NCI-H460 (cell line): ENCODE data around the gene ETS1. TPM values are rescaled to one million over a fixed set of nuclear protein-coding genes. Genes with fewer than 3 reads are reported as not detected.

Experiments used
- DNase-seq: peaks from one replicate; pipeline ENCODE4 v3.0.0-alpha.2; 2016; ENCODE audit warnings: low read depth; ENCODE audit errors: extremely low read depth
- total RNA-seq: library from RNA; depleted of rRNA; stranded (reverse); fragments of >200 nt; shearing (Covaris generic); gene quantifications from 2 replicates; pipeline ENCODE4 v1.2.3, GENCODE V29; 2014

ETS1 gene
- total RNA-seq, 1 experiment from 2014 or later: 17.9 TPM

DNA sequence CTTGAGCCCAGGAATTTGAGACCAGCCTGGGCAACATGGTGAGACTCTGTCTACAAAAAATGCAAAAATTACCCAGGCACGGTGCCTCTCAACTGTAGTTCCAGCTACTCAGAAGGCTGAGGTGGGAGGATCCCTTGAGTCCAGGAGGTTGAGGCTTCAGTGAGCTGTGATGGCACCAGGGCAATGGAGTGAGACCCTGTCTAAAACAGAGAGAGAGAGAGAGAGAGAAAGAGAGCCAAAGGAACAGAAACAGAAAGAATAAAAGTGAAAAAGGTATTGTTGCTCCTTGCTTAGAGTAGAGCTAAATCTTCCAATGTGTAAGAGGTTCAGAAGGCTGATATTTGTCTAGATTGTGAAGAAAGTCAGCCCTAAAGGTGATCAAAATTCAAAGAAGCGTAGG lies 8.9 kb upstream of the ETS1 start:
- no peak for DNase-seq

DNA sequence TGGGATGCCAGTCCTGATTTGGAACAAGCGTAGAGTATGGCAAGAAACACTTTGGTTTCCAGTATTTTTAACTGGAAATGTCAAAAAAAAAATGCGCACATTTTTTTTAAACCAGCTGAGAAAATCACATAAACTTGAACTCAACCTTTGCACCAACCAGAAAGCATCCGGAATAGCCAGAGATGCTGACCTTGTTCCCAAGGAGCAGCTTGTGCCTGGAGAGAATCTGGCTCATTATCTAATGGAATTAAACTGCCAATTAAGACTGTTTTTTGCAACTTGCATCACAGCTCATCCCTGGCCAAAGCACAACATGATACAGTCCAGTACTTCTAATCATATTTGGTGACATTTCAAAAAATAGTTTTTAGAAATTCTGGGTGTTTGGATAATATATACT lies 8.4 kb upstream of the ETS1 start:
- DNase-seq: no peak

DNA sequence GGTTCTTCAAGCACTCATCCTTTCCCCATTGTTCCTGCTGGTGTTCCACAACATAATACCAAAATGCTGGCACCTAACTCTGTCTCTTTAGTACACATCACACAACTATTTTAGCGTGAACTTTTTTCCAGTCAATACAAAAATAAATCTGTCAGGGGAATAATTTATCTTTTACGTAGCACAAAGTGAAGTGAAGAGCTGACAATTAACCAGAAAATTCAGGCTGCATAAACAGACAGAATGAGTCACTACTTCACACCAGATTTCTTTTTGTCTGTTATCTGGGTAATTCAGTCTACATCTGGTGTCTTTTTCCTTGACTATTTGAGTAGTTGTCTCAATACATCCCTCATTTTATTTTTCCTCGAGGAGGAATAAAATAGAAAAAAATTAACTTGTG lies 7.9 kb upstream of the ETS1 start:
- DNase-seq: no peak

DNA sequence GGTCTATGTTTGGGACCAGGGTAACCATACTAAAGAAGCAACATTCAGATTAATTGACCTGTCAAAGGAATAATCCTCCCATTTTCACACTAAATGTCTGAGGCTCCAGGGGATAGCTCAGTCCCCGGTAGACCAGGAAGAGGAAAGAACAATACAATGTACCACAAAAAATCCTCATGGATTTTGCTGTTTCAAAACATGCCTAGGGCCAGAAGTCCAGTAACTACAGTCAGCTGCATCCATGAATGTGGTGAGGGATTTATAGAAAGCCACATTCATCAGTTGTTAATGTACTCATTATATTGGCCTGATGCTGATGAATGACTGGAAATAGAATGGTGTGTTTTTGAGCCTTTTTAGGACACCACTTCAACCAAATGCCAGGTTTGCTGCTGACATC lies 6.9 kb upstream of the ETS1 start:
- DNase-seq: no peak

DNA sequence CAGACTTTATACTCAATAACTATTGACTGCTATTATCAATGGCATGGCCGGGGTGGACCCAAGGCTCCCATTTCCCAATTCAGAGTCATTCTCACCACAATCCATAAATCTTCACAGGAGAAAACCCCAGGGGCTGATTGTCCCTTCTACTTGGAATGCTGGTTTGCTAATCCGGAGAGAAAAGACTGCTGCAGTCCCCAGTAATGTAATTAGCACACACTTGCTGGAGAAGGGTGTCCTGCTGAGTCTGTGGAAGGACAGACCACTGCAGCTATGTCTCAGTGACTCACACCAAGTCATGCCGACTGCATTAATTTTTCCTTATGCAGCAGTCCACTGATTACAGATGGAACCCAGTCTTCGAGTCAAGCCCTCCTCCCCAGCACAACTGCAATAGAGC lies 5.9 kb upstream of the ETS1 start:
- no peak for DNase-seq

DNA sequence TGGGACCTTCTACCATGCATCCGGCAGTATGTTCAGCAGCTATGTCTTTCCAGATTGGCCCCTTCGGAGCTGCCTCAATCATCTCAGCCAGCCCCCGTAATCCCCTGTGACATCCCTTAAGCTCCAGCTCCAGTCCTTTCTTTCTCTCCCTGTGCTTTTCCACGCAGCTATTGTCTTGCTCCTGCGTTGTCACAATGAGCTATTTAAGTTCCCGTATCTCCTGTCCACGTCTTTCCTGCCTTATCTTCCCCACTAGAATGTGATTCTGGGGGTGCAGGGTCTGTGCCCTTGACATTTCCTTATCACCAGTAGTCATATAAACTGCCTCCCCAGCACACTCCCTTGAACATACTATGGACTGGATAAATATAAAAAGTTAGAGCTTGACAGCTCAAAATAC lies 5.1 kb upstream of the ETS1 start:
- DNase-seq: no peak

DNA sequence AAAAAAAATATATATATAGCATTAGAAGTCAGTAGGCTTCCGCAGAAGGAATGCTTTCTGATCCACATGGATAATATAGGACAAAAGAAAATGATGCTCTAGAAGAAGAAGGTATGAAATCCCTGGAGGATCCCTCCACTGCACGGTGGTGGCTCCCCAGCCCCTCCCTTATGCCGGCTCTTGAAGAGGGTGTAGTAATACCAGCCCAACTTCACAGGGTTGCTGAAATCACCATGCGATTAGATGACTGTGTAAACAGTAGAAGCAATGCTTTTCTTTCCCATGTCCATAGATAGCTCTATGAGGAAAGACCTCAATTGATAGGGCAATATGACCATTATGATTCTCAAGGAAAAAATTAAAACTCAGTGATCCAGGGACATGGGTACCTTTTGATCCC lies 3.2 kb upstream of the ETS1 start:
- DNase-seq: no peak

DNA sequence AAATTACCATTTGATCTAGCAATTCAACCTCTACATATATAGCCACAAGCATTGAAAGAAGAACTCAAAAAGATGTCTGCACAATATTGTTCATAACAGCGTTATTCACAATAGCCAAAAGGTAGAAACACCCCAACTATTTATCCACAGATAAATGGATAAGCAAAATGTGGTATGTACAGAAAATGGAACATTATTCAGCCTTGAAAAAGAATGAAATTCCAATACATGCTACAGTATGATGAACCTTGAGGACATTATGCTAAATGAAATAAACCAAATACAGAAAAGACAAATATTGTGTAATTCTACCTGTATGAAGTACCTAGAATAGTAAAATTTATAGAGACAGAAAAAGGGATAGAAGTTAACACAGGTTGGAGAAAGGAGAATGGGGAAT lies 2.6 kb upstream of the ETS1 start:
- DNase-seq: no peak

DNA sequence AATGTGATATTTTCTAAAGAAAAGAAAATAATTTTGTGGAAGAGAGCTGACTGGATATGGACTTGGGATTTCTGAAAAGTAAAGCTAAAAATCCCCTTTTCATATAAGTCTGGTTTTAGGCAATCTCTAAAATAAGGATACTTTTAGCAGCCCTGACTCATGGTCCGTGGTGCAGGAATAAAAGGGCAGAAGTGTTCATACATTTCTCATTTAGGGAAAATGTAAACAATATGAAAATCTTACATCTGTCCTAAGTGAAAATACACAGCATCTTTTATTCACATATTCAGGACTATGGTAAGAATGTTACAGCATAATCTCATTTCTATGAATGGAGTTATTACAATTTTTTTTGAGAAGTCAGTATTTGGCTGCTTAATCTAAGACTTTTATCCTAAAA lies 735 bp upstream of the ETS1 start:
- no peak for DNase-seq

DNA sequence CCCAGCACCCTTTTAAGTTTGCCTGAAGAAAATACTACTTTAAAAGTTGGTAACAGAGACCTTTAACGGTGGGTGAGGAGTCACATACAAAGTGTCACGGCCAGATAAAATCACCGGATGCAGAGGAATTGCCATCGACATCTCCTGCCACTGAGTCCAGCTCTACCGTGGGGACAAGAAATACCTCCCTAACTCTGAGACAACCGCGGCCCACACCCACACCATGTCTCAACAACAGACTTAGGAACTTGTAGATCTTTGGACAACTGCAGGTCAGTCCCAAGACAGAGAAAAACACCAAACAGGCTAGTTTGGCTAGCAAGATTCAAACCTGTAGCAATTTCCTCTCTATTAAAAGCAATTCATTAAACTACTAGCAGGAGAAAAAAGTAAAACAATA lies 669 bp downstream of the ETS1 start:
- no peak for DNase-seq

DNA sequence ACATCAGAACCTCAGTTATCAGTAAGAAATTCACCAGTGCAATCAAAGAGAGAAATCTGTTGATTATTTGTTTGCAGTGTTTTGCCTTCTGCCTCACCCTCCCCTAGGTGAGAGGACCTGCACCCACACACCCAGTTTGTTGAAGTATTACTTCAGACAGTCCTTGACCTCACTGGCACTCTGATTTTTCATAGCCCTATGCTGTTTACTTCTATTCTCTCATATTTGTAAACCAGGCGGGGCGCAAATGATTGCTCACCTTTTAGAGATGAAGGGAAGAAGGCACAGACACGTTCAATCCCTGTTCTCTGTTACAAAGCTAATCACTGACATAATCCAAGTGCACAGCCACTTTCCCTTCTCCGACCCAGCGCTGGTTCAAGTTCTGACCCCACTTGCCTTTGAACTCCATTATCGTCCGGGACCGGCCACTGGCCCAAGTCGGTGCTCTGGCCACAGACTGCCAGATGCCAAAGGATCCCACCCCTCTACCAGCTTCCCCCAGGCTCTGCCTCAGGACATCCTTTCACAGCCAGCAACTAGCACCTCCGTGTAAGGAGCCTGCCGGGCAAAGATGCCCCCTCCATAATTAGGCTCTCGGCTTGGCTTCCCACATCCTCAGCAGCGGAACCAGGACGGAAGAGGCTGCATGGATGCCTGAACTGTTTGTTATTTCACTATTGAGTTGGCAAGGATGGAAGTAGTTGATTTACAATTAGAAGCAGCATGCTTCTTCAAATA lies 1.7 kb downstream of the ETS1 start:
- no peak for DNase-seq

DNA sequence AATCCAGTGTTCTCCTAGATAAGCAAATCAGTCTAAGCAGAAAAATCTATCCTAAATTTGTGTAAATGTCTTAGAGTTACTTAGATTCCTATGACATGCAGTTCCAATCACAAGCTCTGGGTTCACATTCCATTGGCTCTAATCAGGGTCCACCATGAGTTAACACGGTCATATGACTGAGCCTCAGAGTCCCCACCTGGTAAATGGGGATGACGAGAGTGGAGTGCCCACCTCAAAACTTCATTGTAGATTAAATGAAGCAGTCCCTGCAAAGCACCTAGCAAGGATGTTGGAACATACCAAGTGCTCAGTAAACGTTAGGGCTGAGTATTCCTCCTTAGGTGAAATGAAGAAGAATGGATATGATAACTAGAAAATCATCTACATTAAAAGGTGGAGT lies 3.1 kb downstream of the ETS1 start:
- DNase-seq: no peak

DNA sequence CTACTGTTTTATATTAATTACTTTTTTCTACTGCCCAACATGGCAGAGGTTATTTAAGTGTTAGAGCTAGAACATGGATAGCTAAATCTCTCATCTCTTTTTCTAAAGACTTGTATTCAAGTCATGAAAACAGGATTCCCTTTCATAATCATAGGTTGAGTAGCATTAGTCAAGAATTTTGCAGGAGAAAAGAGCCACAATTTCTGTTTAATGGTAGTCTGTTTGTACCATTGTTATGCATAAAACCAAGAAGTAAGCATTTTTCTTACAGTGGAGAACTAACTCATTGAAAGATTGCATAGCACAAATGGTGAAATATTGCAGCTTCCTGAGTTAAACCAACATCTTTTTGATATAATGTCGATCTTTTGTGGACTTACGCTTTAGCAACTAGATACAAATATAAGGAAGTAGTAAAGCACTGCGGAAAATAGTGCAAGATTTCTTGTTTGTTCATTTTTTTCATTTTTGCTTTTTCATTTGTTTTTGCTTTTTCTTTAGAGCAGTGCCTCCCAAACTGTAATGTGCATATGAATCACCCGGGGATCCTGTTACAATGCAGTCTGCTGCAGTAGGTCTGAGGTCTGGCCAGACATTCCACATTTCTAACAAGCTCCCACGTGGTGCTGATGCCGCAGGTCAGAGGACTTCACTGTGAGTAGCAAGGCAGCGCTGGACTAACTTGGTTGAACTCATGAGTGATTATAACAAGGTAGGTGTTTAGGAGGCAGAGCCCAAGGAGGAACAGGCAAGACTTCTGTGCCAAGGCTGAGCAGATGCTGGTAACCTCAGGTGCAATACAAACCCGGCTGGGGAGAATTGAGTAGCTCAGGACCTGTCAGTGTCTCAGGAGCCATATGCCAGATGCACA lies 4.6 kb downstream of the ETS1 start:
- peak; percentile 1 for DNase-seq

DNA sequence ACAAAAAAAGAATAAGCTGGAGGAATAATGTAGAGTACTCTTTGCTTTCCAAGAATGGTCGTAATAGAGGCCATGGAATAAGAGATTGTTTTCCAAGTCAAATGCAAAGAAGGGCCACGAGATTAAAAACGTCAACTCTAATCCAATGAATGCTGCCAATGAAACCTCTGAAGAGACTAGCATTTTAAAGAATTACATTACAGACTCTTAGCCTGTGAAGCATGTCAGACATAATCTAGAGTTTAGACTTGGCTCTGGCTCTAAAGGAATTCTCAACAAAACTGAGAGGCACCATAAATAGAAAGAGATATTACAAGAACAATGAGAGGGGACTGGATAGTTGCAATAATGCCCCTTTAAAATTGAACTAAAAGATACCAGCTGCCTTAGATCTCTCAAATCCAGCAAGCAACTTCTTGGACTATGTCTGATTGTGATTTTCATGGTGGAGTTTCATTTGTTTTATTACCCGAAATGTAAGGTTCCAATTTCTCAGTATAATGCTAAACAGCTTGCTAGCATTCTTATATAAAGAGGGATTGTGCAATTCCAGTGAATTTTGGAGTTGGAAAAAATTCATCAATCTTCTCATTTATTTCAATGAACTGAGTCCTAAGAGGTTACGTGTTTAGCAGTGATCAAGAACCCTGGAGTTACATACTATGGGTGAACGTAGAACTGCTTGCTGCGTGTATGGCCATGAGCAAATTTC lies 5.6 kb downstream of the ETS1 start:
- no peak for DNase-seq

DNA sequence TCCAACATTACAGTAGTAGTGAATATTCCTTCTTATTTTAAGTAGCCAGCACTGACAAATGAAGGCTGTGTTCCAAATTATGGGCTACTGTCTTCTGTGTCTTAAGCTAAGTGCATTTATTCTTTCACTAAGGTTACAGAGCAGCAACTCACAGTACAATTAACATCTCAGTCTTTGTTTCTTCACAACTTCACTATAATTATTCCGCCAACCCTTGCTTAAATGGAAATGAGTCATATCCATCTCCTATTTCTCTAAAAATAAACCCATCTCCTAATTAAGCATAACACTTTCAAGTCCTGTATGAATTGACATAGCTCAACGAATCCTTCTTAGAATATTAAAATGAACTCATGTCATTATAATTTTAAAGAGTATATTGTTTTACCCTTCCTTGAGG lies 6.7 kb downstream of the ETS1 start:
- no peak for DNase-seq

DNA sequence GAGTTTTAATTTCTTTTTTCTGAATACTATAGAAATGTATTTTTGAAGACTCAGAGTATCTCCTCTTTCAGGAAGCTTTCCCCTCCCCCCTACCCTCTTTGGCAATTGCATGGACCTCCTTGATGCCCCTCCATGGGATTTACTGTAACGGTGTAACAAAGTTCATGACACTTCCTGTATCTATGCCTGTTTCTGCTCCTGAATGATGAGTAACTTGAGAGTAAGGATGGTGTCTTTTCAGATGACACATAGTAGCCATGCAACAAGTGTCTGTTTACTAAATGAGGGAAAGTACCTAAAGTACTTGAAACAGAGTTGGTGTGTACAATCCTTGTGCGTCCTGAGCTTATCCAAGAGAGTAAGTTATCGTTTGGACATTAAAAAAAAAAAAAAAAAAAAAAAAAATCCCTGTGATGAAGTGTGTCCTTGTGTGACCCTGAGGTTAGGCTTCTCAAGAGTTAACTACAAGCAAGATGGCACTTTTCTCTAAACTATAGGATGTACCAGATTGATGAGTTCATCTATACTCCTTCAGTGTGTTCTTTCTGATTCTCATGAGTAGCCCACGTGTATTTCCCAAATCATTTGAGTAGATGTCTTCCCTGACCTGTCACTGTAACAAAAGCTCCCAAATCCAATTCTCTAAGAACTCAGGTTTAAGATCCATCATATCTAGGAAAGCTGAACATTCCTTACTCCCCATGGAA lies 7.4 kb downstream of the ETS1 start:
- DNase-seq: no peak

DNA sequence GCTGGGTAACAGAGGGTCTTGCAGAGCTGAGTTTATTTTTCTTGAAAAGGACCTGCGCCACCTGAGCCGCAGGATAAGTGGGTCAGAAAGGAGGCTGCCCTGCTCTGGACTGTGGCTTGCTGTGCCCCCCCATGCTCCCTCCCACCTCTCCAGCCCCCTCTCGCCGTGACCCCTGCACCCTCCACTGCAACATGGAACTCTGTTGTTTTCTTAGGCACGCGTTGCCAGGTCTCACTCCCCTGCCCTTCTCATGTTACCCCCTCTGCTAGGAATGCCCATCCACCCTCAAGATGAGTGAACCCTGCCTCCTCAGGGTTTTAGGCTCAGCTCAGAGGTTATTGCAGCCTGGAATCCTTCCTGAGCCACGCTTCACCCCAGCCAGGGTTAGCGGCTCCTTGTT lies 10.8 kb downstream of the ETS1 start:
- no peak for DNase-seq

DNA sequence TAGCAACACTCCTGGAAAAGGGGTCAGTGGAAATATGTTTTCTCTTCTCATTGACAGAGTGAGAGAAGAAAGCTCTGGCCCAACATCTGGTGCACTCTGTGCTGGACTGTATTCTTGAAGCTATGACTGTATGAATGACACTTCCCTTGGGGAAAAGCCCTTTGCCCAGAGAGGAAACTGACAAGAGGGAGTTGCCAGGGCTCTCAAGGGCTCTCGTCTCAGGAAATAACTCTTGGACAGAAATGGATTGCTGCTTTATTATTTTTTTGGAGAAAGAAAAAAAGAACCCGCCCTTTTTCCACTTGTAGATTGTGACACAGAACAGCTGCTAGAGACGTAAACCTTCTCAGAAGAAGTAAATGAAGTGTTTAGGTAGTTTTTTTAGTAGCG lies 11.4 kb downstream of the ETS1 start:
- no peak for DNase-seq

DNA sequence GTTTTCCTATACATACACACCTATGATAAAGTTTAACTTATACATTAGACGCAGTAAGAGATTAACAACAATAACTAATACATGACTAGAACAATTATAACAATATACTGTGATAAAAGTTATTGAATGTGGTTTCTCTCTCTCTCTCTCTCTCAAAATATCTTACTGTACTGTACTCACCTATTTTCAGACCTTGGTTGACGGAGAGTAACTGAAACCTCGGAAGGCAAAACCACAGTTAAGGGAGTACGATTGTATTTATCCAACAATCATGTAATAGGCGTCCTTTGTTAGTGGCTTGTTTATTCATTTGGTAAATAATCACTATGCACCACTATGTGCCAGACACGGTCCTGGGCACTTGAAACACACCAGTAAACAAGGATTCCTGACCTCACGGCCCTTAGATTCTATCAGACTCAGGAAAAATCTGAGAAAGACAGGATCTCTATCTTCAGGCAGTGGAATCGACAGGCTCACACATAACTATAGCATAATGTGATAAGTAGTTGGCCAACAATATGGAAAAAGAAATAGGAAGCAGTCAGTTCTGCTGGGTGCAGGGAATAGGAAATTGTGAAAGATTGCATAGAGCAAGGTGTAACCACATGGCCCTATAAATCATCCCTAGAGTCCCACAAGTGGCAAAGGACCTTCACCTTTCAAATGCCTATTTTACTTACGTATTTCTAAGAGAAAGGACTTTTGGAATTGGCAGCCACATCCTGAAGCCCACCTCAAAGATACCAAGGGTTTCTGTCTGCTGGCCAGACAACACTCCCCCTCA lies 12.0 kb downstream of the ETS1 start:
- no peak for DNase-seq

DNA sequence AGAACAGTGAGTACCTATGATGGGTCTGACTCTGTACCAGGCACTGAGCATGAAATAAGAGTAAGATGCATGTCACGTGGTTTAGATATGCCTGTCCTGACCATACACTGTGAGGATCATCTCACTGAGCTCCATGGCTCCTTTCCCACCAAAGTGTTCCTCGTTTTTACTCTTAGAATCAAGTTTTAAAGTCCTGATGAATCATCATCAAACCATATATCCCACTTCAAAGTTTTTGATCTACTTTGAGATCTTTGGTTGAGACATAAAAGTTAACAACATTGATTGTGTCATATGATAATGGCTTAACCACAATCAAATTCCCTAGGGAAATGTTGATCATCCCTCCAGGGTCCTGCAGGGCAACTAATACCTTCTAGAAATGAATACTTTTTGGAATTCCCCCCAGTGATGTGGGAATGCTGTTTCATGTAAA lies 12.8 kb downstream of the ETS1 start:
- DNase-seq: no peak
